ENCODE data around the gene RIMS4. TPM values are rescaled to one million over a fixed set of nuclear protein-coding genes. Genes with fewer than 3 reads are reported as not detected.

The RIMS4 gene
- total RNA-seq, 1 experiment from 2014 or later: 4.0 TPM

GRCh38 chr20:44730441-44730840 lies 79.9 kb downstream of the RIMS4 start:
- POLR2A ChIA-PET: interaction anchor here (0.6 to 0.7 kb wide), 2 partner anchors 9 to 38 kb away, joined by 5 to 8 read pairs; no protein-coding TSS in a partner anchor
- Histone ChIP-seq H3K27me3 (ENCODE audit: control insufficient read depth, insufficient read depth, low read length) (no peaks in the 10 kb centered on the region), H3K4me1 (ENCODE audit: control insufficient read depth, insufficient read depth, low read length) (peaks cover 67% of the 10 kb centered on the region), H3K9me3 (ENCODE audit: control insufficient read depth, insufficient read depth, low read depth, low read length) (no peaks in the 10 kb centered on the region), H3K36me3 (ENCODE audit: control insufficient read depth, insufficient read depth, low read length) (no peaks in the 10 kb centered on the region), H3K27ac (ENCODE audit: low read length) (peak overlapping the region; percentile 99), H3K4me3 (ENCODE audit: low read depth in 2 of 2, low read length in 2 of 2) (no peak overlapping the region)
- intact Hi-C loops (cut with micrococcal nuclease; ENCODE audit: unreplicated experiment) (no loop called here), in situ Hi-C loops (cut with HindIII; ENCODE audit: low pct_unique_long_range_greater_than_20kb, low sequenced_read_pairs) (no loop called here)
- CTCF ChIA-PET: no interaction called here
- BruUV-seq (replicated peaks): no TSS peak
- TF ChIP-seq POLR2AphosphoS5 (IDR thresholded peaks at IDR 0.05; ENCODE audit: low read depth, low read length) (peak; percentile 69; the same call in 1 of the 2 replicates), SIN3A (IDR thresholded peaks at IDR 0.05; ENCODE audit: borderline replicate concordance, insufficient read depth, low read depth, low read length) (no peak), TCF7L2 (IDR thresholded peaks at IDR 0.05; ENCODE audit: low read depth, low read length) (peak; percentile 36; the same call in 1 of the 2 replicates)
- ATAC-seq: peak; percentile 56
- DNase-seq (ENCODE audit: low read depth, low spot score): peak; percentile 97

GRCh38 chr20:44728801-44729443 lies 81.4 kb downstream of the RIMS4 start:
- Histone ChIP-seq H3K4me3 (ENCODE audit: low read depth in 2 of 2, low read length in 2 of 2) (peak overlapping the region; percentile 15 to 36; a peak in 3 of 4 replicates), H3K36me3 (ENCODE audit: control insufficient read depth, insufficient read depth, low read length) (no peaks in the 10 kb centered on the region), H3K9me3 (ENCODE audit: control insufficient read depth, insufficient read depth, low read depth, low read length) (no peaks in the 10 kb centered on the region), H3K27ac (ENCODE audit: low read length) (peak overlapping the region; percentile 99), H3K27me3 (ENCODE audit: control insufficient read depth, insufficient read depth, low read length) (no peaks in the 10 kb centered on the region), H3K4me1 (ENCODE audit: control insufficient read depth, insufficient read depth, low read length) (peaks cover 61% of the 10 kb centered on the region)
- no TSS peak for BruUV-seq (replicated peaks)
- in situ Hi-C loops (cut with HindIII; ENCODE audit: low pct_unique_long_range_greater_than_20kb, low sequenced_read_pairs) (no loop called here), intact Hi-C loops (cut with micrococcal nuclease; ENCODE audit: unreplicated experiment) (loop anchor here (1.0 kb wide), 1 partner anchor 36 kb away; no protein-coding TSS in a partner anchor)
- CTCF ChIA-PET: no interaction called here
- no peak; a peak in 1 of 4 replicates for TF ChIP-seq REST (IDR thresholded peaks at IDR 0.05; ENCODE audit: insufficient read depth in 1 of 2, low read depth in 2 of 2, low read length in 1 of 2)
- no peak for TF ChIP-seq SIN3A (IDR thresholded peaks at IDR 0.05; ENCODE audit: borderline replicate concordance, insufficient read depth, low read depth, low read length)
- TF ChIP-seq POLR2AphosphoS5 (IDR thresholded peaks at IDR 0.05; ENCODE audit: low read depth, low read length): peak; percentile 90
- peak; percentile 89 for TF ChIP-seq TCF7L2 (IDR thresholded peaks at IDR 0.05; ENCODE audit: low read depth, low read length)
- TF ChIP-seq CTCF (IDR thresholded peaks at IDR 0.05): no peak
- peak; percentile 90 for ATAC-seq
- POLR2A ChIA-PET: interaction anchor here (0.8 to 0.9 kb wide), 2 partner anchors 14 to 62 kb away, joined by 3 read pairs; partner anchors contain the start of gene CCN5
- peak; percentile 98 for DNase-seq (ENCODE audit: low read depth, low spot score)

GRCh38 chr20:44727651-44728050 lies 82.7 kb downstream of the RIMS4 start:
- in situ Hi-C loops (cut with HindIII; ENCODE audit: low pct_unique_long_range_greater_than_20kb, low sequenced_read_pairs): no loop called here
- DNase-seq (ENCODE audit: low read depth, low spot score) (no peak), ATAC-seq (no peak)
- ChIA-PET CTCF (no interaction called here), POLR2A (interaction anchor here (0.7 kb wide), 1 partner anchor 16 kb away, joined by 3 read pairs; no protein-coding TSS in a partner anchor)
- peaks cover 60% of the 10 kb centered on the region for H3K4me1 ChIP-seq (ENCODE audit: control insufficient read depth, insufficient read depth, low read length)
- H3K9me3 ChIP-seq (ENCODE audit: control insufficient read depth, insufficient read depth, low read depth, low read length): no peaks in the 10 kb centered on the region
- no peaks in the 10 kb centered on the region for H3K36me3 ChIP-seq (ENCODE audit: control insufficient read depth, insufficient read depth, low read length)
- no peaks in the 10 kb centered on the region for H3K27me3 ChIP-seq (ENCODE audit: control insufficient read depth, insufficient read depth, low read length)
- H3K4me3 ChIP-seq (ENCODE audit: low read depth in 2 of 2, low read length in 2 of 2): no peak overlapping the region
- TF ChIP-seq CTCF (IDR thresholded peaks at IDR 0.05) (no peak), SIN3A (IDR thresholded peaks at IDR 0.05; ENCODE audit: borderline replicate concordance, insufficient read depth, low read depth, low read length) (no peak), REST (IDR thresholded peaks at IDR 0.05; ENCODE audit: insufficient read depth in 1 of 2, low read depth in 2 of 2, low read length in 1 of 2) (no peak), TCF7L2 (IDR thresholded peaks at IDR 0.05; ENCODE audit: low read depth, low read length) (no peak), POLR2AphosphoS5 (IDR thresholded peaks at IDR 0.05; ENCODE audit: low read depth, low read length) (no peak)
- no TSS peak for BruUV-seq (replicated peaks)
- intact Hi-C loops (cut with micrococcal nuclease; ENCODE audit: unreplicated experiment): no loop called here
- H3K27ac ChIP-seq (ENCODE audit: low read length): peak overlapping the region; percentile 99
